GM19025 (cell line): ENCODE data around the gene TSEN2.

Experiments used
- ATAC-seq: cut with Tn5 transposase; IDR thresholded peaks from one replicate; pipeline ENCODE4 v1.9.1; 2021; ENCODE audit warnings: mild to moderate bottlenecking, low read depth, moderate library complexity; ENCODE audit not compliant: unreplicated experiment

TSEN2 gene

GRCh38 chr3:12579456-12579855 lies 95.2 kb downstream of the TSEN2 start:
- ATAC-seq: no peak

- ATAC-seq: no peak
These were observed 95.6 kb downstream of the TSEN2 start for GRCh38 chr3:12579905-12580304.

GRCh38 chr3:12582730-12583129 lies 98.5 kb downstream of the TSEN2 start:
- no peak for ATAC-seq
